ENCODE results near the gene UBE2V1.

DNA sequence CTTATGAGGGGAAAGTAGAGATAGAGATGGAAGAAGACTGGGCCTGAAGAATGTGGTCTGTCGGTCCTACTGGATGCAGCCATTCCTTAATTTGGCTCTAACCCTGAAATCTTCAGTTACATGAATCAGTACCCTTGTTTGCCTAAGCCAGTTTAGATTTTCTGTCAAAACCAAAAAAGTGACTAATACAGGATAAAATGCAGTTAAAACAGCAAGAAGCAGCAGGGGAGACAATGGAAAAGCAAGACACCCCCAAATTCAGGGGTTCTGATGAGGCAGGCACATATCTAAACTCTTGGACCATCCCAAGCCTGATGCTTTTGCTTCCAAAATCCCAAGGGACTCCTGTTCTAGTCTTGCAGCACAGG, 17.4 kb upstream of the UBE2V1 start:
- TF ChIP-seq, protein P1, sequence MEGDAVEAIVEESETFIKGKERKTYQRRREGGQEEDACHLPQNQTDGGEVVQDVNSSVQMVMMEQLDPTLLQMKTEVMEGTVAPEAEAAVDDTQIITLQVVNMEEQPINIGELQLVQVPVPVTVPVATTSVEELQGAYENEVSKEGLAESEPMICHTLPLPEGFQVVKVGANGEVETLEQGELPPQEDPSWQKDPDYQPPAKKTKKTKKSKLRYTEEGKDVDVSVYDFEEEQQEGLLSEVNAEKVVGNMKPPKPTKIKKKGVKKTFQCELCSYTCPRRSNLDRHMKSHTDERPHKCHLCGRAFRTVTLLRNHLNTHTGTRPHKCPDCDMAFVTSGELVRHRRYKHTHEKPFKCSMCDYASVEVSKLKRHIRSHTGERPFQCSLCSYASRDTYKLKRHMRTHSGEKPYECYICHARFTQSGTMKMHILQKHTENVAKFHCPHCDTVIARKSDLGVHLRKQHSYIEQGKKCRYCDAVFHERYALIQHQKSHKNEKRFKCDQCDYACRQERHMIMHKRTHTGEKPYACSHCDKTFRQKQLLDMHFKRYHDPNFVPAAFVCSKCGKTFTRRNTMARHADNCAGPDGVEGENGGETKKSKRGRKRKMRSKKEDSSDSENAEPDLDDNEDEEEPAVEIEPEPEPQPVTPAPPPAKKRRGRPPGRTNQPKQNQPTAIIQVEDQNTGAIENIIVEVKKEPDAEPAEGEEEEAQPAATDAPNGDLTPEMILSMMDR (IDR thresholded peaks at IDR 0.05; ENCODE audit: insufficient read depth, low read length, poor library complexity, severe bottlenecking): no peak
- TF ChIP-seq EZH2phosphoT487 (conservative IDR thresholded peaks at IDR 0.05; ENCODE audit: low read length): no peak

Data from SU-DHL-6 (cell line).